HG03575 (cell line): ENCODE data around the gene CIDEA.
A peak's percentile ranks its signal among the peaks of the same experiment; 100 is the strongest.

Source experiments
- ATAC-seq: cut with Tn5 transposase; IDR thresholded peaks from one replicate; pipeline ENCODE4 v1.9.1; 2021; ENCODE audit not compliant: unreplicated experiment, insufficient number of reproducible peaks, low FRiP score; ENCODE audit errors: extremely low read depth

Gene CIDEA

GRCh38 chr18:12309683-12310198 is 55.6 kb downstream of the CIDEA start:
- ATAC-seq, result no peak

GRCh38 chr18:12310762-12311161 is 56.6 kb downstream of the CIDEA start:
- ATAC-seq, result no peak

GRCh38 chr18:12312976-12313375 is 58.8 kb downstream of the CIDEA start:
- ATAC-seq, result no peak

- ATAC-seq, result no peak
Measured at GRCh38 chr18:12313530-12314245, 59.5 kb downstream of the CIDEA start.

GRCh38 chr18:12314591-12315305 is 60.6 kb downstream of the CIDEA start:
- ATAC-seq, result no peak

GRCh38 chr18:12315490-12315889 is 61.3 kb downstream of the CIDEA start:
- ATAC-seq, result no peak

GRCh38 chr18:12315911-12316310 is 61.8 kb downstream of the CIDEA start:
- ATAC-seq, result no peak

- ATAC-seq, result no peak
Measured at GRCh38 chr18:12317664-12318333, 63.6 kb downstream of the CIDEA start.

GRCh38 chr18:12318334-12318697 is 64.2 kb downstream of the CIDEA start:
- ATAC-seq, result no peak

- ATAC-seq, result no peak
Measured at GRCh38 chr18:12318857-12319256, 64.7 kb downstream of the CIDEA start.

- ATAC-seq, result peak; percentile 60
Measured at GRCh38 chr18:12321333-12321732, 67.2 kb downstream of the CIDEA start.

GRCh38 chr18:12324991-12325725 is 71.0 kb downstream of the CIDEA start:
- ATAC-seq, result no peak

- ATAC-seq, result no peak
Measured at GRCh38 chr18:12325726-12326245, 71.6 kb downstream of the CIDEA start.

- no peak for ATAC-seq
Measured at GRCh38 chr18:12326711-12327460, 72.7 kb downstream of the CIDEA start.
